HEK293 (cell line): ENCODE results near the gene GALNT15.

ENCODE experiments used
- HOXC10 ChIP-seq: sonication (generic); formaldehyde crosslinking; IDR thresholded peaks from 2 replicates; pipeline ENCODE4 v1.8.1; 2023; ENCODE audit warnings: mild to moderate bottlenecking, missing genetic modification reagents
- OSR2 ChIP-seq: fragments of 450-650 bp; formaldehyde crosslinking; IDR thresholded peaks from 2 replicates; pipeline ENCODE4 v1.5.1; 2016; ENCODE audit warnings: missing biosample characterization, missing genetic modification characterization
- PATZ1 ChIP-seq: fragments of 450-650 bp; formaldehyde crosslinking; IDR thresholded peaks from 2 replicates; pipeline ENCODE4 v1.5.1; 2016; ENCODE audit warnings: missing biosample characterization, missing genetic modification characterization
- PRDM2 ChIP-seq: fragments of 450-650 bp; formaldehyde crosslinking; IDR thresholded peaks from 2 replicates; pipeline ENCODE4 v1.5.1; 2016; ENCODE audit warnings: missing biosample characterization, missing genetic modification characterization, borderline replicate concordance
- ZBTB8A ChIP-seq: fragments of 450-650 bp; formaldehyde crosslinking; IDR thresholded peaks from 2 replicates; pipeline ENCODE4 v1.5.1; 2016; ENCODE audit warnings: missing biosample characterization, missing genetic modification characterization
- ZNF133 ChIP-seq: fragments of 450-650 bp; formaldehyde crosslinking; IDR thresholded peaks from 2 replicates; pipeline ENCODE4 v1.5.1; 2016; ENCODE audit warnings: missing biosample characterization, missing genetic modification characterization
- ZNF19 ChIP-seq: fragments of 450-650 bp; formaldehyde crosslinking; IDR thresholded peaks from 2 replicates; pipeline ENCODE4; 2016; ENCODE audit warnings: missing biosample characterization, missing genetic modification characterization, low read depth
- ZNF335 ChIP-seq: fragments of 450-650 bp; formaldehyde crosslinking; conservative IDR thresholded peaks from 2 replicates; pipeline ENCODE4 v1.5.1; 2016; ENCODE audit warnings: missing biosample characterization, missing genetic modification characterization
- ZNF341 ChIP-seq: fragments of 450-650 bp; formaldehyde crosslinking; IDR thresholded peaks from 2 replicates; pipeline ENCODE4; 2016; ENCODE audit warnings: low read depth, missing biosample characterization, missing genetic modification characterization
- ZNF426 ChIP-seq: fragments of 450-650 bp; formaldehyde crosslinking; IDR thresholded peaks from 2 replicates; pipeline ENCODE4 v1.5.1; 2017; ENCODE audit warnings: missing biosample characterization, missing genetic modification characterization, mild to moderate bottlenecking, inconsistent platforms, moderate library complexity
- ZNF501 ChIP-seq: fragments of 450-650 bp; formaldehyde crosslinking; IDR thresholded peaks from 2 replicates; pipeline ENCODE4 v1.5.1; 2016; ENCODE audit warnings: missing biosample characterization, missing genetic modification characterization
- ZNF548 ChIP-seq: fragments of 450-650 bp; formaldehyde crosslinking; IDR thresholded peaks from 2 replicates; pipeline ENCODE4 v1.5.1; 2016; ENCODE audit warnings: missing biosample characterization, missing genetic modification characterization
- ZNF626 ChIP-seq: fragments of 450-650 bp; sonication (Bioruptor Pico); formaldehyde crosslinking; IDR thresholded peaks from 2 replicates; pipeline ENCODE4 v1.5.1; 2018; ENCODE audit warnings: missing biosample characterization, missing genetic modification characterization, inconsistent platforms
- ZNF747 ChIP-seq: fragments of 450-650 bp; formaldehyde crosslinking; IDR thresholded peaks from 2 replicates; pipeline ENCODE4 v1.5.1; 2016; ENCODE audit warnings: missing biosample characterization, missing genetic modification characterization
- ZNF785 ChIP-seq: fragments of 450-650 bp; formaldehyde crosslinking; IDR thresholded peaks from 2 replicates; pipeline ENCODE4 v1.5.1; 2016; ENCODE audit warnings: missing biosample characterization, missing genetic modification characterization
- ZNF843 ChIP-seq: fragments of 450-650 bp; formaldehyde crosslinking; IDR thresholded peaks from 2 replicates; pipeline ENCODE4 v1.5.1; 2016; ENCODE audit warnings: missing biosample characterization, missing genetic modification characterization
- TF ChIP-seq, protein P1 (sequence below): fragments of 450-650 bp; formaldehyde crosslinking; IDR thresholded peaks from 2 replicates; pipeline ENCODE4 v1.5.1; 2016; ENCODE audit warnings: missing biosample characterization, missing genetic modification characterization, low read depth
- TF ChIP-seq, protein P2 (sequence below): fragments of 450-650 bp; formaldehyde crosslinking; conservative IDR thresholded peaks from 2 replicates; pipeline ENCODE4 v1.5.1; 2016; ENCODE audit warnings: low read depth, missing biosample characterization, missing genetic modification characterization
- TF ChIP-seq, protein P3 (sequence below): fragments of 450-650 bp; formaldehyde crosslinking; conservative IDR thresholded peaks from 2 replicates; pipeline ENCODE4 v1.5.1; 2016; ENCODE audit warnings: low read depth, missing biosample characterization, missing genetic modification characterization

GALNT15 gene

DNA sequence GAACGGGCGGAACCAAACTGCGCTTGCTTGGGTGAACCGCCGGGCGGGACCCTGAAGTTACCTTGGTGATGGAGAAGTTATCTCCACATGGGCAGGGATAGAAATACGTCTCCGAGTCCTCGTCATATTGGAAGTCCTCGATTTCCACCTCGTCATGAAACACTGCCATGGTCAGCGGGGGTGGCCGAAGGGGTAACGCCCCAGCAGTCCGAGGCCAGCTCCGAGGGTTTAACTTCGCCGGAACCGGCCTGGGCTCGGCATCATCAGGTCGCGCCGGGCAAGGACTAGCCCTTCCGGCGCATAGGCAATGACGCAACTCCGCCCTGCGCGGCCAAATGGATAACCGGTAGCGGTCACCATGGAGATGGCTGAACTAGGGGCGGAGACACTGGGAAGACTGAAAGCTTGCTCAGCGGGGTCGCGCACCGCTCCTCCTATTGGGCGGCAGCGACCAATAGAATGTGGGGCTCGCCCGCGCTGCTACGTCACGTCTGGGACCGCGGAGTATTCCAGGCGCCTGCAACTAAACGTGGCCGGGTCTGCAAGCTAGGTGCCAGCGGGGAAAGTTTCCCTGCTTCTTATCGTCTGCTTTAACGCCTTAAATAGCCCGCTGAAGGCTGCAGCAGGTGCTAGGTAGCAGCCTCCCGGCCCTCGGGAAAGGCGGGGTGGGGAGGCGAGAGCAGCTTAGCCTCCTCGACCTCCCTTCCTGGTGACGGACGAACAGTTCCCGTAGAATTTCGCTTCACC, 90.4 kb downstream of the GALNT15 start, which contains the start of the genes DPH3 and OXNAD1 (continued):
- TF ChIP-seq PATZ1 (tag by site-specific recombination) (no peak), PRDM2 (tag by site-specific recombination) (no peak), OSR2 (tag by site-specific recombination) (peak; percentile 39; the same call in 1 of the 2 replicates), ZNF626 (tag by site-specific recombination) (no peak), ZNF843 (peak; percentile 67), ZNF133 (tag by site-specific recombination) (no peak), ZNF19 (tag by site-specific recombination) (no peak), HOXC10 (CRISPR knock-in tag) (no peak), ZNF747 (tag by site-specific recombination) (no peak), ZNF501 (peak; percentile 63; the same call in 1 of the 2 replicates), ZNF548 (no peak), ZNF335 (tag by site-specific recombination) (peak; percentile 57), ZNF785 (tag by site-specific recombination) (no peak), ZNF341 (tag by site-specific recombination) (peak; percentile 44; the same call in 1 of the 2 replicates), ZNF426 (tag by site-specific recombination) (no peak), ZBTB8A (tag by site-specific recombination) (peak; percentile 53)
- TF ChIP-seq, protein P1, sequence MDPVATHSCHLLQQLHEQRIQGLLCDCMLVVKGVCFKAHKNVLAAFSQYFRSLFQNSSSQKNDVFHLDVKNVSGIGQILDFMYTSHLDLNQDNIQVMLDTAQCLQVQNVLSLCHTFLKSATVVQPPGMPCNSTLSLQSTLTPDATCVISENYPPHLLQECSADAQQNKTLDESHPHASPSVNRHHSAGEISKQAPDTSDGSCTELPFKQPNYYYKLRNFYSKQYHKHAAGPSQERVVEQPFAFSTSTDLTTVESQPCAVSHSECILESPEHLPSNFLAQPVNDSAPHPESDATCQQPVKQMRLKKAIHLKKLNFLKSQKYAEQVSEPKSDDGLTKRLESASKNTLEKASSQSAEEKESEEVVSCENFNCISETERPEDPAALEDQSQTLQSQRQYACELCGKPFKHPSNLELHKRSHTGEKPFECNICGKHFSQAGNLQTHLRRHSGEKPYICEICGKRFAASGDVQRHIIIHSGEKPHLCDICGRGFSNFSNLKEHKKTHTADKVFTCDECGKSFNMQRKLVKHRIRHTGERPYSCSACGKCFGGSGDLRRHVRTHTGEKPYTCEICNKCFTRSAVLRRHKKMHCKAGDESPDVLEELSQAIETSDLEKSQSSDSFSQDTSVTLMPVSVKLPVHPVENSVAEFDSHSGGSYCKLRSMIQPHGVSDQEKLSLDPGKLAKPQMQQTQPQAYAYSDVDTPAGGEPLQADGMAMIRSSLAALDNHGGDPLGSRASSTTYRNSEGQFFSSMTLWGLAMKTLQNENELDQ (tag by site-specific recombination) = no peak
- TF ChIP-seq, protein P2, sequence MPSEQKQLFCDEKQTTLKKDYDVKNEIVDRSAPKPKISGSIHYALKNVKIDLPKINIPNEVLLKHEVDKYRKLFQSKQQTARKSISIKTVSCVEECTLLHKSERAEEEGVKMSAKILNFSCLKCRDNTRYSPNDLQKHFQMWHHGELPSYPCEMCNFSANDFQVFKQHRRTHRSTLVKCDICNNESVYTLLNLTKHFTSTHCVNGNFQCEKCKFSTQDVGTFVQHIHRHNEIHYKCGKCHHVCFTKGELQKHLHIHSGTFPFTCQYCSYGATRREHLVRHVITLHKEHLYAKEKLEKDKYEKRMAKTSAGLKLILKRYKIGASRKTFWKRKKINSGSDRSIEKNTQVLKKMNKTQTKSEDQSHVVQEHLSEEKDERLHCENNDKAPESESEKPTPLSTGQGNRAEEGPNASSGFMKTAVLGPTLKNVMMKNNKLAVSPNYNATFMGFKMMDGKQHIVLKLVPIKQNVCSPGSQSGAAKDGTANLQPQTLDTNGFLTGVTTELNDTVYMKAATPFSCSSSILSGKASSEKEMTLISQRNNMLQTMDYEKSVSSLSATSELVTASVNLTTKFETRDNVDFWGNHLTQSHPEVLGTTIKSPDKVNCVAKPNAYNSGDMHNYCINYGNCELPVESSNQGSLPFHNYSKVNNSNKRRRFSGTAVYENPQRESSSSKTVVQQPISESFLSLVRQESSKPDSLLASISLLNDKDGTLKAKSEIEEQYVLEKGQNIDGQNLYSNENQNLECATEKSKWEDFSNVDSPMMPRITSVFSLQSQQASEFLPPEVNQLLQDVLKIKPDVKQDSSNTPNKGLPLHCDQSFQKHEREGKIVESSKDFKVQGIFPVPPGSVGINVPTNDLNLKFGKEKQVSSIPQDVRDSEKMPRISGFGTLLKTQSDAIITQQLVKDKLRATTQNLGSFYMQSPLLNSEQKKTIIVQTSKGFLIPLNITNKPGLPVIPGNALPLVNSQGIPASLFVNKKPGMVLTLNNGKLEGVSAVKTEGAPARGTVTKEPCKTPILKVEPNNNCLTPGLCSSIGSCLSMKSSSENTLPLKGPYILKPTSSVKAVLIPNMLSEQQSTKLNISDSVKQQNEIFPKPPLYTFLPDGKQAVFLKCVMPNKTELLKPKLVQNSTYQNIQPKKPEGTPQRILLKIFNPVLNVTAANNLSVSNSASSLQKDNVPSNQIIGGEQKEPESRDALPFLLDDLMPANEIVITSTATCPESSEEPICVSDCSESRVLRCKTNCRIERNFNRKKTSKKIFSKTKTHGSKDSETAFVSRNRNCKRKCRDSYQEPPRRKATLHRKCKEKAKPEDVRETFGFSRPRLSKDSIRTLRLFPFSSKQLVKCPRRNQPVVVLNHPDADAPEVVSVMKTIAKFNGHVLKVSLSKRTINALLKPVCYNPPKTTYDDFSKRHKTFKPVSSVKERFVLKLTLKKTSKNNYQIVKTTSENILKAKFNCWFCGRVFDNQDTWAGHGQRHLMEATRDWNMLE (tag by site-specific recombination) = peak; percentile 91
- TF ChIP-seq, protein P3, sequence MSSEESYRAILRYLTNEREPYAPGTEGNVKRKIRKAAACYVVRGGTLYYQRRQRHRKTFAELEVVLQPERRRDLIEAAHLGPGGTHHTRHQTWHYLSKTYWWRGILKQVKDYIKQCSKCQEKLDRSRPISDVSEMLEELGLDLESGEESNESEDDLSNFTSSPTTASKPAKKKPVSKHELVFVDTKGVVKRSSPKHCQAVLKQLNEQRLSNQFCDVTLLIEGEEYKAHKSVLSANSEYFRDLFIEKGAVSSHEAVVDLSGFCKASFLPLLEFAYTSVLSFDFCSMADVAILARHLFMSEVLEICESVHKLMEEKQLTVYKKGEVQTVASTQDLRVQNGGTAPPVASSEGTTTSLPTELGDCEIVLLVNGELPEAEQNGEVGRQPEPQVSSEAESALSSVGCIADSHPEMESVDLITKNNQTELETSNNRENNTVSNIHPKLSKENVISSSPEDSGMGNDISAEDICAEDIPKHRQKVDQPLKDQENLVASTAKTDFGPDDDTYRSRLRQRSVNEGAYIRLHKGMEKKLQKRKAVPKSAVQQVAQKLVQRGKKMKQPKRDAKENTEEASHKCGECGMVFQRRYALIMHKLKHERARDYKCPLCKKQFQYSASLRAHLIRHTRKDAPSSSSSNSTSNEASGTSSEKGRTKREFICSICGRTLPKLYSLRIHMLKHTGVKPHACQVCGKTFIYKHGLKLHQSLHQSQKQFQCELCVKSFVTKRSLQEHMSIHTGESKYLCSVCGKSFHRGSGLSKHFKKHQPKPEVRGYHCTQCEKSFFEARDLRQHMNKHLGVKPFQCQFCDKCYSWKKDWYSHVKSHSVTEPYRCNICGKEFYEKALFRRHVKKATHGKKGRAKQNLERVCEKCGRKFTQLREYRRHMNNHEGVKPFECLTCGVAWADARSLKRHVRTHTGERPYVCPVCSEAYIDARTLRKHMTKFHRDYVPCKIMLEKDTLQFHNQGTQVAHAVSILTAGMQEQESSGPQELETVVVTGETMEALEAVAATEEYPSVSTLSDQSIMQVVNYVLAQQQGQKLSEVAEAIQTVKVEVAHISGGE (tag by site-specific recombination) = peak; percentile 95
